ENCODE data around the gene PUM2.

Gene PUM2

GRCh38 chr2:20199633-20200270 is 150.9 kb downstream of the PUM2 start:
- no peak for DNase-seq (ENCODE audit: low spot score)

GRCh38 chr2:20198796-20199632 is 151.6 kb downstream of the PUM2 start:
- DNase-seq (ENCODE audit: low spot score) = no peak
